Loucy (cell line): ENCODE results near the gene SLC26A8.

Source experiments
- H2AFZ ChIP-seq: fragments of 200-600 bp; sonication (generic); 2 replicates; pipeline ENCODE4 v1.6.0; 2016; ENCODE audit warnings: antibody characterized with exemption, mild to moderate bottlenecking, low read length, moderate library complexity
- H3F3A ChIP-seq: fragments of 200-600 bp; 2 replicates; pipeline ENCODE4 v1.6.0; 2016; ENCODE audit warnings: antibody characterized with exemption, low read depth, mild to moderate bottlenecking
- H3K27me3 ChIP-seq: fragments of 200-600 bp; sonication (generic); 2 replicates; pipeline ENCODE4 v1.6.1; 2014; ENCODE audit warnings: low read length, mild to moderate bottlenecking; ENCODE audit not compliant: insufficient read depth, poor library complexity, severe bottlenecking
- H3K36me3 ChIP-seq: fragments of 200-600 bp; sonication (generic); 2 replicates; pipeline ENCODE4 v1.6.1; 2016; ENCODE audit warnings: low read length; ENCODE audit not compliant: insufficient read depth
- H3K4me1 ChIP-seq: fragments of 200-600 bp; sonication (generic); 2 replicates; pipeline ENCODE4 v1.5.1; 2014; ENCODE audit warnings: low read length, mild to moderate bottlenecking; ENCODE audit not compliant: insufficient read depth, poor library complexity, severe bottlenecking
- H3K4me2 ChIP-seq: fragments of 200-600 bp; sonication (generic); 2 replicates; pipeline ENCODE4 v1.6.0; 2014; ENCODE audit warnings: antibody characterized with exemption, low read length, low read depth, mild to moderate bottlenecking; ENCODE audit not compliant: poor library complexity, severe bottlenecking
- H3K4me3 ChIP-seq: fragments of 200-600 bp; sonication (generic); 2 replicates; pipeline ENCODE4 v1.5.1; 2014; ENCODE audit warnings: low read length, mild to moderate bottlenecking, mixed read lengths; ENCODE audit not compliant: poor library complexity, severe bottlenecking
- H3K79me2 ChIP-seq: fragments of 200-600 bp; sonication (generic); 2 replicates; pipeline ENCODE4 v1.6.1; 2014; ENCODE audit warnings: low read length; ENCODE audit not compliant: insufficient read depth
- H3K9ac ChIP-seq: fragments of 200-600 bp; sonication (generic); 2 replicates; pipeline ENCODE4 v1.6.0; 2014; ENCODE audit warnings: mild to moderate bottlenecking, low read depth, low read length, moderate library complexity; ENCODE audit not compliant: poor library complexity, severe bottlenecking
- H3K9me2 ChIP-seq: fragments of 200-600 bp; sonication (generic); replicated peaks from 2 replicates; pipeline ENCODE4 v1.6.1; 2016; ENCODE audit warnings: low read depth, low read length, mixed read lengths
- H3K9me3 ChIP-seq: fragments of 200-600 bp; sonication (generic); 2 replicates; pipeline ENCODE4 v1.6.1; 2014; ENCODE audit warnings: mild to moderate bottlenecking, antibody characterized with exemption, low read length, low read depth; ENCODE audit not compliant: insufficient read depth
- H4K20me1 ChIP-seq: fragments of 200-600 bp; sonication (generic); 2 replicates; pipeline ENCODE4 v1.6.0; 2014; ENCODE audit warnings: antibody characterized with exemption, low read length, mild to moderate bottlenecking; ENCODE audit not compliant: insufficient read depth, poor library complexity, severe bottlenecking
- EZH2phosphoT487 ChIP-seq: fragments of 200-600 bp; IDR thresholded peaks from 2 replicates; pipeline ENCODE4 v1.6.1; 2018; ENCODE audit warnings: antibody characterized with exemption, mild to moderate bottlenecking, moderate library complexity, borderline replicate concordance
- TF ChIP-seq, protein P1 (sequence below): fragments of 200-600 bp; sonication (generic); conservative IDR thresholded peaks from 2 replicates; pipeline ENCODE4 v1.5.1; 2014; ENCODE audit warnings: mild to moderate bottlenecking, antibody characterized with exemption, low read length

The SLC26A8 gene

DNA sequence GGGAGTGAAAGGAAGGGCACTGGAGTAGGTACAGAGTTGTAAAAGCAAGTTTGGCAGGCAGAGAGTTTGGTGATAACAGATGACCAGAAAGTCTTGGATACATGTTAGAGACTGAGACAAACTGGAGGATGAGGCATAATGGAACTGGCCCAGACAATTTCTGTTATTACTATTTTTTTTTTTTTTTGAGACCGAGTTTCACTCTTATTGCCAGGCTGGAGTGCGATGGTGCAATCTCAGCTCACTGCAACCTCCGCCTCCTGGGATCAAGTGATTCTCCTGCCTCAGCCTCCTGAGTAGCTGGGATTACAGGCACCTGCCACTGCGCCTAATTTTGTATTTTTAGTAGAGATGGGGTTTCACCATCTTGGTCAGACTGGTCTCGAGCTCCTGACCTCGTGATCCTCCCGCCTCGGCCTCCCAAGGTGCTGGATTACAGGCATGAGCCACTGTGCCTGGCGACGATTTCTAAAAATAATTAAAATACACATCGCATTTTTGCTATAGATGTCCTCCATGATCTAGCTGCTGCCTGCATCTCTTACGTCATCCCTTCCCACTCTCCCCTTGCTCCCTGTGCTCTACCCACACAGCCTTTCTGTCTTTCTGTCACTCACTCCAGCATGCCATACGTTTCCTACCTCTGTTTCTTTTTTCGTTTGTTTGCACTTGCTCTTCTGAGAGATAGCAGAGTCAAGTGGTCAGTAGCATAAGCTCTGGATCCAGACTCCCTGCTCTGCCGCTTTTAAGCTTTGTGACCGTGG, 26.7 kb upstream of the SLC26A8 start:
- Histone ChIP-seq H4K20me1 (peaks cover 99% of the 10 kb centered on the region), H3K79me2 (peaks cover 97% of the 10 kb centered on the region), H3K4me3 (no peak overlapping the region), H3K9me3 (no peaks in the 10 kb centered on the region), H3K4me2 (no peak overlapping the region), H3K9ac (no peak overlapping the region), H3K27me3 (no peaks in the 10 kb centered on the region), H3K4me1 (peaks cover 19% of the 10 kb centered on the region), H3F3A (no peaks in the 10 kb centered on the region), H3K36me3 (peaks cover 51% of the 10 kb centered on the region), H3K9me2 (no peaks in the 10 kb centered on the region), H2AFZ (no peak overlapping the region)
- TF ChIP-seq, protein P1, sequence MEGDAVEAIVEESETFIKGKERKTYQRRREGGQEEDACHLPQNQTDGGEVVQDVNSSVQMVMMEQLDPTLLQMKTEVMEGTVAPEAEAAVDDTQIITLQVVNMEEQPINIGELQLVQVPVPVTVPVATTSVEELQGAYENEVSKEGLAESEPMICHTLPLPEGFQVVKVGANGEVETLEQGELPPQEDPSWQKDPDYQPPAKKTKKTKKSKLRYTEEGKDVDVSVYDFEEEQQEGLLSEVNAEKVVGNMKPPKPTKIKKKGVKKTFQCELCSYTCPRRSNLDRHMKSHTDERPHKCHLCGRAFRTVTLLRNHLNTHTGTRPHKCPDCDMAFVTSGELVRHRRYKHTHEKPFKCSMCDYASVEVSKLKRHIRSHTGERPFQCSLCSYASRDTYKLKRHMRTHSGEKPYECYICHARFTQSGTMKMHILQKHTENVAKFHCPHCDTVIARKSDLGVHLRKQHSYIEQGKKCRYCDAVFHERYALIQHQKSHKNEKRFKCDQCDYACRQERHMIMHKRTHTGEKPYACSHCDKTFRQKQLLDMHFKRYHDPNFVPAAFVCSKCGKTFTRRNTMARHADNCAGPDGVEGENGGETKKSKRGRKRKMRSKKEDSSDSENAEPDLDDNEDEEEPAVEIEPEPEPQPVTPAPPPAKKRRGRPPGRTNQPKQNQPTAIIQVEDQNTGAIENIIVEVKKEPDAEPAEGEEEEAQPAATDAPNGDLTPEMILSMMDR = no peak
- TF ChIP-seq EZH2phosphoT487 = no peak

DNA sequence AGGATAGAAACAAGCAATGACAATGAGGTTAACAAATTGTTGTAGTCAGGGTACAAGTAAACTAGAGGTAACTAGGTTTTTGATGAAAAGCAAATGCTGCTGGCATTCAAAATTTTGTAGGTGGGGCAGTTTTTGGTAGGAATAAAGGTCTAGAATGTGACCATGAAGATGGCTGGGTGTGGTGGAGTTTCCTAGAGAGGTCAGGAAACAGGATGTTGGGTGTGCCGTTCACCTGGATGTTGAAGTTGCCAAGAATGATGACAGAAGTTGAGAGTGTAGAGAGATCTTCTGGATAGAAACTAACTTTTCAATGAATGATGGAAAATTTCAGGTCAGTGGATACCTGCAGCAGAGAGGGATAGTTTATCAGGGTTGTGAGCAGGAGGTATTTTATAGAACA, 25.9 kb upstream of the SLC26A8 start:
- H3K79me2 ChIP-seq = peaks cover 97% of the 10 kb centered on the region
- no peak overlapping the region for H3K4me2 ChIP-seq
- no peaks in the 10 kb centered on the region for H3K9me3 ChIP-seq
- no peak overlapping the region for H2AFZ ChIP-seq
- H3K9ac ChIP-seq = no peak overlapping the region
- H3K27me3 ChIP-seq = no peaks in the 10 kb centered on the region
- peaks cover 19% of the 10 kb centered on the region for H3K4me1 ChIP-seq
- no peaks in the 10 kb centered on the region for H3K9me2 ChIP-seq
- no peaks in the 10 kb centered on the region for H3F3A ChIP-seq
- H3K4me3 ChIP-seq = no peak overlapping the region
- H3K36me3 ChIP-seq = peaks cover 44% of the 10 kb centered on the region
- peaks cover 97% of the 10 kb centered on the region for H4K20me1 ChIP-seq
- no peak for TF ChIP-seq EZH2phosphoT487
- TF ChIP-seq, protein P1 = no peak

GRCh38 chr6:36049582-36049981, 25.1 kb upstream of the SLC26A8 start:
- H3K4me3 ChIP-seq = no peak overlapping the region
- H3K9me3 ChIP-seq = no peaks in the 10 kb centered on the region
- H3K9ac ChIP-seq = no peak overlapping the region
- H4K20me1 ChIP-seq = peaks cover 97% of the 10 kb centered on the region
- H3K79me2 ChIP-seq = peaks cover 97% of the 10 kb centered on the region
- peaks cover 13% of the 10 kb centered on the region for H3K4me1 ChIP-seq
- H3K9me2 ChIP-seq = no peaks in the 10 kb centered on the region
- no peaks in the 10 kb centered on the region for H3F3A ChIP-seq
- H2AFZ ChIP-seq = no peak overlapping the region
- H3K4me2 ChIP-seq = no peak overlapping the region
- H3K36me3 ChIP-seq = peaks cover 44% of the 10 kb centered on the region
- TF ChIP-seq, protein P1 = no peak
- TF ChIP-seq EZH2phosphoT487 = no peak
- no peaks in the 10 kb centered on the region for H3K27me3 ChIP-seq
